Endothelial cell of umbilical vein (primary cell): Measurements from ENCODE around the gene MYOCD. TPM values are rescaled to one million over a fixed set of nuclear protein-coding genes. Genes with fewer than 3 reads are reported as not detected.

Experiments
- BruUV-seq: library from RNA; stranded (reverse); fragments of 400-500 nt; replicated peaks from 2 replicates; lab custom pipeline; 2021; lab: Mats Ljungman, UMichigan
- CTCF ChIA-PET: fragments of 300-600, 350-600 bp; sonication (Branson Sonifier 250); formaldehyde crosslinking; loops from one replicate; lab custom pipeline; 2021; ENCODE audit warnings: antibody characterized with exemption, inconsistent platforms; lab: Charles Lee
- POLR2A ChIA-PET: fragments of 300-600, 350-600 bp; sonication (Branson Sonifier 250); formaldehyde crosslinking; loops from one replicate; lab custom pipeline; 2021; ENCODE audit warnings: antibody characterized with exemption, inconsistent platforms; lab: Charles Lee
- DNase-seq: peaks from one replicate; pipeline ENCODE4 v3.0.0-alpha.2; 2011; ENCODE audit warnings: low read depth, low spot score
- FAIRE-seq: peaks from 2 replicates; lab custom pipeline; 2011; peaks lifted over from hg19 to GRCh38; lab: Jason Lieb, UNC
- H2AFZ ChIP-seq: 2 replicates; pipeline ENCODE4 v1.6.0; 2012; ENCODE audit warnings: low read depth, low read length, control low read depth, inconsistent platforms
- H3K27ac ChIP-seq: 2 replicates; pipeline ENCODE4 v1.5.1; 2011; ENCODE audit warnings: low read depth, mild to moderate bottlenecking, control low read depth, low read length, moderate library complexity; ENCODE audit not compliant: insufficient read depth
- H3K27me3 ChIP-seq, 2 experiments: 2 replicates each; pipeline versions ENCODE4 v1.6.0 to v1.6.1; 2011; ENCODE audit warnings: low read length in 2 of 2, mixed read lengths in 1 of 2; ENCODE audit not compliant: control insufficient read depth in 2 of 2, insufficient read depth in 2 of 2
- H3K36me3 ChIP-seq, 2 experiments: 2 replicates in 1 of 2; 3 replicates in 1 of 2; pipeline ENCODE4 v1.5.1; 2011; ENCODE audit warnings: low read length in 2 of 2, mild to moderate bottlenecking in 1 of 2, moderate library complexity in 1 of 2; ENCODE audit not compliant: control insufficient read depth in 2 of 2, insufficient read depth in 2 of 2; ENCODE audit errors: extremely low read depth in 1 of 2
- H3K4me1 ChIP-seq: 3 replicates; pipeline ENCODE4 v1.5.1; 2011; ENCODE audit warnings: mild to moderate bottlenecking, low read length; ENCODE audit not compliant: control insufficient read depth, insufficient read depth; ENCODE audit errors: extremely low read depth
- H3K4me2 ChIP-seq: 2 replicates; pipeline ENCODE4 v1.6.1; 2011; ENCODE audit warnings: low read length, control low read depth, mixed read lengths; ENCODE audit not compliant: insufficient read depth
- H3K4me3 ChIP-seq, 3 experiments: fragments of 200-600 bp in 1 of 3; sonication (generic), shearing (Covaris generic) in 1 of 3; replicated peaks in 1 of 3; 2 replicates each; pipeline ENCODE4 v1.5.1; 2011 to 2016; ENCODE audit warnings: control low read depth in 3 of 3, low read length in 3 of 3, mild to moderate bottlenecking in 2 of 3, inconsistent platforms in 1 of 3, low read depth in 1 of 3, moderate library complexity in 1 of 3; ENCODE audit not compliant: insufficient read depth in 1 of 3
- H3K79me2 ChIP-seq: 2 replicates; pipeline ENCODE4 v1.6.0; 2012; ENCODE audit warnings: low read length, inconsistent platforms; ENCODE audit not compliant: control insufficient read depth, insufficient read depth
- H3K9ac ChIP-seq: replicated peaks from 2 replicates; pipeline ENCODE3; 2011; ENCODE audit warnings: low read length, control low read depth; ENCODE audit not compliant: insufficient read depth; ENCODE audit errors: extremely low read depth
- H3K9me1 ChIP-seq: replicated peaks from 3 replicates; pipeline ENCODE4 v1.6.0; 2011; ENCODE audit warnings: mild to moderate bottlenecking, low read length; ENCODE audit not compliant: control insufficient read depth, insufficient read depth; ENCODE audit errors: extremely low read depth
- H3K9me3 ChIP-seq: replicated peaks from 2 replicates; pipeline ENCODE4 v1.5.1; 2012; ENCODE audit warnings: low read length, inconsistent platforms; ENCODE audit not compliant: control insufficient read depth, insufficient read depth
- H4K20me1 ChIP-seq: replicated peaks from 2 replicates; pipeline ENCODE3; 2011; ENCODE audit warnings: mild to moderate bottlenecking, low read length; ENCODE audit not compliant: control insufficient read depth, insufficient read depth; ENCODE audit errors: extremely low read depth
- EZH2 ChIP-seq: IDR thresholded peaks from 2 replicates; pipeline ENCODE4 v1.6.1; 2012; ENCODE audit warnings: borderline replicate concordance, low read depth, mild to moderate bottlenecking, moderate library complexity, low read length, inconsistent platforms; ENCODE audit not compliant: severe bottlenecking
- FOS ChIP-seq: IDR thresholded peaks from 2 replicates; pipeline ENCODE4 v1.6.1; 2011; ENCODE audit warnings: mild to moderate bottlenecking, low read length, moderate library complexity, borderline replicate concordance; ENCODE audit not compliant: insufficient read depth
- GATA2 ChIP-seq: IDR thresholded peaks from 2 replicates; pipeline ENCODE4 v1.7.0; 2011; ENCODE audit warnings: low read depth, mild to moderate bottlenecking, moderate library complexity, mixed read lengths, low read length; ENCODE audit not compliant: insufficient read length, insufficient read depth
- JUN ChIP-seq: IDR thresholded peaks from 2 replicates; pipeline ENCODE4 v1.6.1; 2011; ENCODE audit warnings: borderline replicate concordance, low read depth; ENCODE audit not compliant: insufficient read length, insufficient read depth
- MAX ChIP-seq: IDR thresholded peaks from 2 replicates; pipeline ENCODE4 v1.6.1; 2011; ENCODE audit not compliant: insufficient read depth, insufficient read length
- MYC ChIP-seq: IDR thresholded peaks from one replicate; pipeline ENCODE4 v1.6.1; 2011; ENCODE audit warnings: mild to moderate bottlenecking, low read depth, low read length
- POLR2A ChIP-seq: IDR thresholded peaks from 2 replicates; pipeline ENCODE4 v1.6.1; 2012; ENCODE audit warnings: low read depth, mild to moderate bottlenecking, control low read depth, low read length
- POLR2AphosphoS5 ChIP-seq: IDR thresholded peaks from 2 replicates; pipeline ENCODE4 v1.6.1; 2012; ENCODE audit warnings: low read depth, mild to moderate bottlenecking, control low read depth, low read length, moderate library complexity; ENCODE audit not compliant: insufficient read depth
- dilution Hi-C: fragments of 300-500 bp; cut with MboI; formaldehyde crosslinking; loops from one replicate; pipeline ENCODE4 v1.15.0; 2019; ENCODE audit warnings: low sequenced_read_pairs; ENCODE audit not compliant: extremely low pct_ligation_motif_present
- intact Hi-C: fragments of 100-400 bp; cut with micrococcal nuclease; formaldehyde crosslinking; loops from one replicate; pipeline ENCODE4 v1.10.0; 2022
- polyA plus RNA-seq, 4 experiments: library from polyadenylated mRNA; depleted of rRNA in 3 of 4; stranded (reverse) in 3 of 4; unstranded in 1 of 4; fragments of >200 nt; gene quantifications; 2 replicates each; pipeline versions ENCODE4 v1.2.1 to v1.2.3, GENCODE V29; 2011 to 2012; ENCODE audit warnings: missing spikeins in 1 of 4
- total RNA-seq: library from RNA; stranded (reverse); gene quantifications from 2 replicates; pipeline ENCODE4 v1.2.3, GENCODE V29; 2021
- TF ChIP-seq, protein P1 (sequence below), 2 donors: IDR thresholded peaks; 1 replicate in 1 of 2; 2 replicates in 1 of 2; pipeline ENCODE4 v1.5.1; 2011; ENCODE audit warnings: low read length in 2 of 2, mild to moderate bottlenecking in 2 of 2, moderate library complexity in 2 of 2, control low read depth in 1 of 2, inconsistent platforms in 1 of 2, low read depth in 1 of 2; ENCODE audit not compliant: insufficient read depth in 1 of 2; ENCODE audit errors: extremely low read depth in 1 of 2

MYOCD gene
- total and polyA plus RNA-seq, 2 donors (not counting 3 experiments of a cell fraction or from before 2014, with no cell fraction given): not detected

DNA sequence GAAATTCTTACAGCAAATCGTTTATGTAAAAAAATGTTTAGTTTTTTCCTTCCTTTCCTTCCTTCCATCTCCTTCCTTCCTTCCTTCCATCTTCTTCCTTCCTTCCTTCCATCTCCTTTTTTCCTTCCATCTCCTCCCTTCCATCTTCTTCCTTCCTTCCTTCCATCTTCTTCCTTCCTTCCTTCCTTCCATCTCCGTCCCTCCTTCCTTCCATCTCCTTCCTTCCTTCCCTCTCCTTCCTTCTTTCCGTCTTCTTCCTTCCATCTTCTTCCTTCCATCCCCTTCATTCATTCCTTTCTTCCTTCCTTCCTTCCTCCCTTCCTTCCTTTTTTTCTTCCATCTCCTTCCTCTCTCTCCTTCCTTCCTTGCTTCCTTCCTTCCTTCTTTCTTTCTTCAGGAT, 22.7 kb downstream of the MYOCD start:
- no TSS peak for BruUV-seq
- Histone ChIP-seq H3K36me3 (no peaks in the 10 kb centered on the region), H3K79me2 (no peaks in the 10 kb centered on the region), H3K4me1 (no peaks in the 10 kb centered on the region), H2AFZ (no peak overlapping the region), H4K20me1 (no peaks in the 10 kb centered on the region), H3K27ac (no peak overlapping the region), H3K27me3 (no peaks in the 10 kb centered on the region), H3K4me3 (no peak overlapping the region), H3K4me2 (no peak overlapping the region), H3K9me3 (no peaks in the 10 kb centered on the region), H3K9me1 (no peaks in the 10 kb centered on the region), H3K9ac (no peak overlapping the region)
- DNase-seq: no peak
- ChIA-PET POLR2A (no interaction called here), CTCF (no interaction called here)
- dilution Hi-C loops (no loop called here), intact Hi-C loops (no loop called here)
- FAIRE-seq: no peak
- TF ChIP-seq FOS: no peak
- TF ChIP-seq JUN: no peak
- no peak for TF ChIP-seq GATA2
- no peak for TF ChIP-seq MAX
- TF ChIP-seq, protein P1, sequence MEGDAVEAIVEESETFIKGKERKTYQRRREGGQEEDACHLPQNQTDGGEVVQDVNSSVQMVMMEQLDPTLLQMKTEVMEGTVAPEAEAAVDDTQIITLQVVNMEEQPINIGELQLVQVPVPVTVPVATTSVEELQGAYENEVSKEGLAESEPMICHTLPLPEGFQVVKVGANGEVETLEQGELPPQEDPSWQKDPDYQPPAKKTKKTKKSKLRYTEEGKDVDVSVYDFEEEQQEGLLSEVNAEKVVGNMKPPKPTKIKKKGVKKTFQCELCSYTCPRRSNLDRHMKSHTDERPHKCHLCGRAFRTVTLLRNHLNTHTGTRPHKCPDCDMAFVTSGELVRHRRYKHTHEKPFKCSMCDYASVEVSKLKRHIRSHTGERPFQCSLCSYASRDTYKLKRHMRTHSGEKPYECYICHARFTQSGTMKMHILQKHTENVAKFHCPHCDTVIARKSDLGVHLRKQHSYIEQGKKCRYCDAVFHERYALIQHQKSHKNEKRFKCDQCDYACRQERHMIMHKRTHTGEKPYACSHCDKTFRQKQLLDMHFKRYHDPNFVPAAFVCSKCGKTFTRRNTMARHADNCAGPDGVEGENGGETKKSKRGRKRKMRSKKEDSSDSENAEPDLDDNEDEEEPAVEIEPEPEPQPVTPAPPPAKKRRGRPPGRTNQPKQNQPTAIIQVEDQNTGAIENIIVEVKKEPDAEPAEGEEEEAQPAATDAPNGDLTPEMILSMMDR (IDR thresholded peaks at IDR 0.05; ENCODE audit: extremely low read depth in 1 of 2, insufficient read depth in 1 of 2, low read depth in 1 of 2, low read length in 2 of 2): no peak
- TF ChIP-seq POLR2AphosphoS5: no peak
- TF ChIP-seq EZH2: no peak
- no peak for TF ChIP-seq POLR2A
- no peak for TF ChIP-seq MYC
